ENCODE measurements around the gene ZFP64. TPM values are rescaled to one million over a fixed set of nuclear protein-coding genes. Genes with fewer than 3 reads are reported as not detected.

Gene ZFP64
- total RNA-seq, 1 experiment from 2014 or later, result 27.4 TPM

GRCh38 chr20:52160049-52160570, 31.5 kb downstream of the ZFP64 start:
- no peak for DNase-seq (ENCODE audit: low read depth)

GRCh38 chr20:52154575-52154974, 37.0 kb downstream of the ZFP64 start:
- DNase-seq (ENCODE audit: low read depth), result no peak

- DNase-seq (ENCODE audit: low read depth), result no peak
Measured at GRCh38 chr20:52153896-52154295, 37.7 kb downstream of the ZFP64 start.

GRCh38 chr20:52152921-52153320, 38.7 kb downstream of the ZFP64 start:
- DNase-seq (ENCODE audit: low read depth), result no peak

- DNase-seq (ENCODE audit: low read depth), result no peak
Measured at GRCh38 chr20:52152416-52152815, 39.2 kb downstream of the ZFP64 start.

- DNase-seq (ENCODE audit: low read depth), result peak; percentile 56
Measured at GRCh38 chr20:52150440-52151258, 40.9 kb downstream of the ZFP64 start.

GRCh38 chr20:52145587-52145986, 46.0 kb downstream of the ZFP64 start:
- peak; percentile 32 for DNase-seq (ENCODE audit: low read depth)

- no peak for DNase-seq (ENCODE audit: low read depth)
Measured at GRCh38 chr20:52143277-52143676, 48.3 kb downstream of the ZFP64 start.

- DNase-seq (ENCODE audit: low read depth), result no peak
Measured at GRCh38 chr20:52142757-52143156, 48.8 kb downstream of the ZFP64 start.

GRCh38 chr20:52139986-52140385, 51.6 kb downstream of the ZFP64 start:
- DNase-seq (ENCODE audit: low read depth), result no peak

- DNase-seq (ENCODE audit: low read depth), result no peak
Measured at GRCh38 chr20:52137850-52138249, 53.7 kb downstream of the ZFP64 start.

GRCh38 chr20:52133714-52134113, 57.9 kb downstream of the ZFP64 start:
- DNase-seq (ENCODE audit: low read depth), result peak; percentile 40

- no peak for DNase-seq (ENCODE audit: low read depth)
Measured at GRCh38 chr20:52132337-52132736, 59.2 kb downstream of the ZFP64 start.

- no peak for DNase-seq (ENCODE audit: low read depth)
Measured at GRCh38 chr20:52131048-52131643, 60.4 kb downstream of the ZFP64 start.

- DNase-seq (ENCODE audit: low read depth), result no peak
Measured at GRCh38 chr20:52130406-52130805, 61.2 kb downstream of the ZFP64 start.

GRCh38 chr20:52129611-52130010, 62.0 kb downstream of the ZFP64 start:
- DNase-seq (ENCODE audit: low read depth), result peak; percentile 20

- no peak for DNase-seq (ENCODE audit: low read depth)
Measured at GRCh38 chr20:52127309-52127708, 64.3 kb downstream of the ZFP64 start.

GRCh38 chr20:52124821-52125220, 66.8 kb downstream of the ZFP64 start:
- DNase-seq (ENCODE audit: low read depth), result no peak

GRCh38 chr20:52118696-52119095, 72.9 kb downstream of the ZFP64 start:
- no peak for DNase-seq (ENCODE audit: low read depth)

GRCh38 chr20:52118016-52118623, 73.5 kb downstream of the ZFP64 start:
- no peak for DNase-seq (ENCODE audit: low read depth)

- DNase-seq (ENCODE audit: low read depth), result no peak
Measured at GRCh38 chr20:52110456-52110855, 81.1 kb downstream of the ZFP64 start.

Data from M059J (cell line).